Ishikawa (cell line): ENCODE results near the gene RUBCNL.

Source experiments
- CEBPB ChIP-seq: IDR thresholded peaks from 2 replicates; pipeline ENCODE4 v1.6.1; 2012
- CREB1 ChIP-seq: IDR thresholded peaks from 2 replicates; pipeline ENCODE4 v1.6.1; 2012; ENCODE audit warnings: low read depth
- EGR1 ChIP-seq: IDR thresholded peaks from 2 replicates; pipeline ENCODE4 v1.6.1; 2012
- EP300 ChIP-seq: IDR thresholded peaks from 2 replicates; pipeline ENCODE4 v1.6.1; 2012; ENCODE audit warnings: borderline replicate concordance
- FOXM1 ChIP-seq: IDR thresholded peaks from 2 replicates; pipeline ENCODE4 v1.6.1; 2012; ENCODE audit warnings: low read depth, borderline replicate concordance
- NFIC ChIP-seq: IDR thresholded peaks from 2 replicates; pipeline ENCODE4 v1.6.1; 2012
- RAD21 ChIP-seq: IDR thresholded peaks from 2 replicates; pipeline ENCODE4 v1.6.1; 2012; ENCODE audit warnings: low read depth
- TAF1 ChIP-seq: IDR thresholded peaks from 2 replicates; pipeline ENCODE4 v1.6.1; 2012; ENCODE audit warnings: low read depth, mild to moderate bottlenecking
- TCF12 ChIP-seq: IDR thresholded peaks from 2 replicates; pipeline ENCODE4 v1.6.1; 2012; ENCODE audit warnings: low read depth
- TEAD4 ChIP-seq: IDR thresholded peaks from 2 replicates; pipeline ENCODE4 v1.6.1; 2012
- YY1 ChIP-seq: IDR thresholded peaks from 2 replicates; pipeline ENCODE4 v1.6.1; 2012; ENCODE audit warnings: low read depth
- ZBTB7A ChIP-seq: IDR thresholded peaks from 2 replicates; pipeline ENCODE4 v1.6.1; 2012; ENCODE audit warnings: low read depth
- TF ChIP-seq, protein P1 (sequence below): IDR thresholded peaks from 2 replicates; pipeline ENCODE4 v1.6.1; 2012
- TF ChIP-seq, protein P2 (sequence below): IDR thresholded peaks from 2 replicates; pipeline ENCODE4 v1.6.1; 2012; ENCODE audit warnings: low read depth, mild to moderate bottlenecking
- TF ChIP-seq, protein P3 (sequence below): IDR thresholded peaks from 2 replicates; pipeline ENCODE4 v1.6.1; 2012

Gene RUBCNL

DNA sequence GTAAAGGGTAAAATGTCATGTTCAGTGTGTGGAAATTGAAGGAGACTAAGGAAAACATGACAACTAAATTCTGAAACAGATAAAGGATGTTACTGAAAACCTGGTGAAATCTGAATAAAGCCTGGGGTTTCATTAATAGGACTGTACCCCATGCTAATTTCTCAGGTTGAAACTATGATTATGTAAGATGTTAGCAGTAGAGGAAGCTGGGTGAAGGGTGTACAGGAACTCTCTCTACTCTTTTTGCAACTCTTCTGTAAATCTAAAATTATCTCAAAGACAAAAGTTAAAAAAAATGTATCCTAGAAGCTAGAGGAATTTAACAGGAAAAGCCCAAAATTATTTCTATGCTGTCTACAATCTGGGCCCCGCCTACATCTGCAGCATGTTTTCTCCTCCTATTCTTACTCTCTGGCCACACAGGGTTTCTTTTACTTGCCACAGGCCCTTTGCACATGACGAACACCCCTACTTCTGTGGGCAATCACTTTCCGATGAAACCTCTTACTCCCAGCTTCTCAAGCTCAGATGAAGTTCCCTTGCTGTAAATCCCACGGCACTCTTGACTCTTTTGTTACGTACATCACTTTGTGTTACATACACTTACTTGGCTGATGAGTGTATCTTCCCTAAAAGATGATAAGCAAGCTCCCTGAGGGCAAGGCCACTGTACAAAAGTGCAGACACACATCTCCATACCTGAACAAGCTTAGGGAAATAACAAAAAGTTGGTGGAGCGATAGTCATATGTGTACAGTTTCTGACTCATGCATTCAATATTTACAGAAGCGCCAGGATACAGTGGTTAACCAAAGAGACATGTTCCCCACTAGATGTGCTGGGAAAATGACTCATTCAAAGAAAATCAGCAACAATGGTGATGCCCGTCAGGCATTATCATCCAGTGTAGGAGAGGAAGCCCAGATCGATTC, 32.6 kb downstream of the RUBCNL start:
- no peak for TF ChIP-seq CREB1
- TF ChIP-seq, protein P1, sequence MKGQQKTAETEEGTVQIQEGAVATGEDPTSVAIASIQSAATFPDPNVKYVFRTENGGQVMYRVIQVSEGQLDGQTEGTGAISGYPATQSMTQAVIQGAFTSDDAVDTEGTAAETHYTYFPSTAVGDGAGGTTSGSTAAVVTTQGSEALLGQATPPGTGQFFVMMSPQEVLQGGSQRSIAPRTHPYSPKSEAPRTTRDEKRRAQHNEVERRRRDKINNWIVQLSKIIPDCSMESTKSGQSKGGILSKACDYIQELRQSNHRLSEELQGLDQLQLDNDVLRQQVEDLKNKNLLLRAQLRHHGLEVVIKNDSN = no peak
- no peak for TF ChIP-seq FOXM1
- TF ChIP-seq, protein P2, sequence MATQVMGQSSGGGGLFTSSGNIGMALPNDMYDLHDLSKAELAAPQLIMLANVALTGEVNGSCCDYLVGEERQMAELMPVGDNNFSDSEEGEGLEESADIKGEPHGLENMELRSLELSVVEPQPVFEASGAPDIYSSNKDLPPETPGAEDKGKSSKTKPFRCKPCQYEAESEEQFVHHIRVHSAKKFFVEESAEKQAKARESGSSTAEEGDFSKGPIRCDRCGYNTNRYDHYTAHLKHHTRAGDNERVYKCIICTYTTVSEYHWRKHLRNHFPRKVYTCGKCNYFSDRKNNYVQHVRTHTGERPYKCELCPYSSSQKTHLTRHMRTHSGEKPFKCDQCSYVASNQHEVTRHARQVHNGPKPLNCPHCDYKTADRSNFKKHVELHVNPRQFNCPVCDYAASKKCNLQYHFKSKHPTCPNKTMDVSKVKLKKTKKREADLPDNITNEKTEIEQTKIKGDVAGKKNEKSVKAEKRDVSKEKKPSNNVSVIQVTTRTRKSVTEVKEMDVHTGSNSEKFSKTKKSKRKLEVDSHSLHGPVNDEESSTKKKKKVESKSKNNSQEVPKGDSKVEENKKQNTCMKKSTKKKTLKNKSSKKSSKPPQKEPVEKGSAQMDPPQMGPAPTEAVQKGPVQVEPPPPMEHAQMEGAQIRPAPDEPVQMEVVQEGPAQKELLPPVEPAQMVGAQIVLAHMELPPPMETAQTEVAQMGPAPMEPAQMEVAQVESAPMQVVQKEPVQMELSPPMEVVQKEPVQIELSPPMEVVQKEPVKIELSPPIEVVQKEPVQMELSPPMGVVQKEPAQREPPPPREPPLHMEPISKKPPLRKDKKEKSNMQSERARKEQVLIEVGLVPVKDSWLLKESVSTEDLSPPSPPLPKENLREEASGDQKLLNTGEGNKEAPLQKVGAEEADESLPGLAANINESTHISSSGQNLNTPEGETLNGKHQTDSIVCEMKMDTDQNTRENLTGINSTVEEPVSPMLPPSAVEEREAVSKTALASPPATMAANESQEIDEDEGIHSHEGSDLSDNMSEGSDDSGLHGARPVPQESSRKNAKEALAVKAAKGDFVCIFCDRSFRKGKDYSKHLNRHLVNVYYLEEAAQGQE = no peak
- TF ChIP-seq NFIC = no peak
- TF ChIP-seq EGR1 = no peak
- no peak for TF ChIP-seq ZBTB7A
- no peak for TF ChIP-seq TEAD4
- TF ChIP-seq TCF12 = no peak
- TF ChIP-seq EP300 = no peak
- TF ChIP-seq TAF1 = no peak
- TF ChIP-seq YY1 = no peak

DNA sequence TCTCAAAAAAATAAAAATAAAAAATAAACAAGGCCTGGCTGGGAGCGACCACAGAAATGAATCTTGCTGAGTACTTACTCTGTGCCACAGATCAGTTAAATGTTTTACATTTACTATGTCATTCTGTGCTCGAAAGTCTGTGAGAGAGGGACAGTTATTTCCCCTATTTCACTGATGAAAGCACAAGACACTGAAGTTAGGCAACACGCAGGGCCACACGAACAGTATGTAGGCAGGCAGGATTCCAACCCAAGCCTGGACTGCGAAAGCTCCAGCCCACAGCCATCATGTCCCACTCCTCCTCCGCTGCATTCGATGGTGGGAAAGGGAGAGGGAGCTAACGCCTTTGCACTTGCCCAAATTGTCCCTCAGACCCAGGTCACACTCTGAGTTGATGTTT, 34.2 kb downstream of the RUBCNL start:
- TF ChIP-seq TEAD4 (no peak), YY1 (no peak), EP300 (no peak), TAF1 (no peak), CREB1 (no peak), EGR1 (no peak)
- TF ChIP-seq, protein P3, sequence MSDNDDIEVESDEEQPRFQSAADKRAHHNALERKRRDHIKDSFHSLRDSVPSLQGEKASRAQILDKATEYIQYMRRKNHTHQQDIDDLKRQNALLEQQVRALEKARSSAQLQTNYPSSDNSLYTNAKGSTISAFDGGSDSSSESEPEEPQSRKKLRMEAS = no peak
- TF ChIP-seq, protein P2 = no peak

DNA sequence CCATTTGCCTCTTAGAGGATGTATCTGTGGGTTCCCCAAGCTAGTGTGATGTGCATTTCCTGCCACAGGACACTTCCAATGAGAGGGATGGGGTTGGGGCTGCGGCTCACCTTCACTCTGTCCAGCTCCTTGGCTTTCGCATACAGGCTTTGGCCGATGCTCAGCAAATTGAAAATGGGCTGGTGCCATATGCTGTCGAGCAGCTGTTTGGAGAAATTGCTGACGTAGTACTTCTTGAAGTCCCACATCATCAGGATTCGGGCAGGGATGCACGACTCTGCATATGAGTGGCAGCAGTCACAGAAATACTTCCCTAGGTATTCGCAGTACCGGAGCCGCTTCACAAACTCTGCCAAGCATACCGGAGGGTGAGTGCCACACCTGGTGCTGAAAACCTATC, 37.0 kb downstream of the RUBCNL start:
- TF ChIP-seq EP300 (no peak), FOXM1 (no peak), TCF12 (no peak), YY1 (no peak), ZBTB7A (no peak), TEAD4 (no peak), TAF1 (no peak), CEBPB (no peak), RAD21 (no peak), NFIC (no peak), CREB1 (no peak), EGR1 (no peak)
- TF ChIP-seq, protein P2 = no peak
- TF ChIP-seq, protein P3 = no peak
- TF ChIP-seq, protein P1 = no peak

DNA sequence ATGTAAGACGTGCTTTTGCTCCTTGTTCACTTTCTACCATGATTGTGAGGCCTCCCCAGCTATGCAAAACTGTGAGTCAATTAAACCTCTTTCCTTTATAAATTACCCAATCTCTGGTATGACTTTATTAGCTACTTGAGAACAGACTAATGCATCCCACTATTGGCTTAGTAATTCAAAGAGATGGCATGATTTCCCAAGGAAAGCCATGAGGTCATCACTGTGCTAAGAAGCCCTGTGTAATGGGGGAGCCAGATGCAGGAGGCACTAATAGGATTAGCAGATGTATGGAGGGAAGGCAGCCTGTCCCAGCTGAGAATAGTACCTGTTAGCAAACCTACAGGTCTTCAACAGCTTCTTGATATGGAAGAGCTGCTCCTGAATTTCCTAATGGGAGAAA, 38.1 kb downstream of the RUBCNL start:
- no peak for TF ChIP-seq NFIC
- TF ChIP-seq CEBPB = no peak
- no peak for TF ChIP-seq EGR1
- TF ChIP-seq CREB1 = no peak
- no peak for TF ChIP-seq TEAD4
- TF ChIP-seq, protein P1 = no peak
- TF ChIP-seq EP300 = no peak
- no peak for TF ChIP-seq FOXM1
- TF ChIP-seq ZBTB7A = no peak
- TF ChIP-seq YY1 = no peak
